GM19239 (cell line): ENCODE measurements around the gene BABAM2.

Source experiments
- DNase-seq: peaks from one replicate; pipeline ENCODE4 v3.0.0; 2011; ENCODE audit warnings: low spot score; ENCODE audit not compliant: insufficient read length
- FAIRE-seq: peaks from 2 replicates; lab custom pipeline; 2011; peaks lifted over from hg19 to GRCh38; lab: Jason Lieb, UNC

Gene BABAM2

GRCh38 chr2:28282861-28283646, 392.5 kb downstream of the BABAM2 start:
- FAIRE-seq (no peak), DNase-seq (no peak)

DNA sequence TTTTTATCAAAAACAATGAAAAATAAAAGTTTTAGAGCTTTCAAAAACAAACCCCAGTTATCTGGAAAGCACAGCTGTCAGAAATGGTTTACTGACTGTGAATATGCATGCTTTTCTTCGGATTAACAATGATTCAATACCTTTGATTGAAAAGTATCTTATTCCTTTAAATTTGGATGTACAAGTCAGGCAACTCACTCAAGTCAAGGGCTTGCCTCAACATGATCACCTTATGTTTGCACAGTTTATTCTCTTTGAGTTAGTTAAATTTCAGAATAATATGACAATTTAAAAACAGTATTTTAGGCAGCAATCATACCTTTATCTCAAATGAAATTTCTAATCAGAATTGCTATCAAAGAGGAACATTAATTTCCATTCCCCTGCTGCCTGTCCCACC, 393.3 kb downstream of the BABAM2 start:
- FAIRE-seq (no peak), DNase-seq (no peak)

DNA sequence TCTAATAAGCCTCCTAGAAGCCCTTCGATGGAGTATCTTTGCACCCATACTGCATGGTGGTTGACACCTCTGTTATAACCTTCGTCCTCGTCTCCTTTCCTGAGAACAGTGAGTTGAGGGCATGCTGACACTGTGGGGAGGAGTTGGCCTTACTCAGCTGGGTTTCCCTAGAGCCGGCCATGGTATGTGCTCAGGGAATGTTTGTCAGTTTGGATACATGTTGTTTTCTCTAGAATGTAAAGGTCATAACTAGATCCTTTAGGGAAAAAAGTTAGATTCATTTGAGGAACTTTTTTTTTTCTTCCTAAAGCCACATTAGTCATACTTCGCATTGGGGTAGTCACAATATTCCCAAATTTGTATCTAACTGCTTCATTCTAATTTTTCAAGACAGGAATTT, 396.1 kb downstream of the BABAM2 start:
- DNase-seq (no peak), FAIRE-seq (no peak)

DNA sequence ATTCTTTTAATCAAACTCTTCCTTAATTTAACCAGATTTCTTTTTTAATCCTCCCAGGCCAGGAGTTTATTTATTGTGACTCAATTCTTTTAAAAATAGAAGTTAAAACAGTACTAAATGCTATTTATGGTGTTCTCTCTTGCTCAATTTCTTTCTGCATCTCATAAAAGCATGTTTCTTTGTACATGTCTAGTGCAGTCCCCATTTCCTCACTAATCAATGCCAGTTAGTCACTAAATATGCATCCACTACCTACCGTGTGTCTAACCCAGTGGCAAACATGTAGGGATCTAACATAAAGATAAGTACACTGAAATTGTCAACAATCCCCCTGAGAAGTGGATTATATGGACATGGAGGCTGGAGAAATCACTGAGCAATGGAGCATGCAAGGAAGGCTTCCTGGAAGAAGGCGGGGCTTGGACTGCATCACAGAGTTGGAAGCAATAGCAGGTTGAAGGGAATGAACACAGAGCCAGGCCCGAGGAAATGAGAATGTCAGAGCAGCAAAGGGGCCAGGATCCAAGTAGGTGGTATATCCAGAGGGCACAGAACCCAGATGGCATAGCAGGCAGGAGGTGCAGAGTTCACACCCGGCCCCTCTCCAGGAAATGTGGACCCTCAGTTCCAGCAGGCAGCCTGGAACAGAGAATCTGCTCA, 396.9 kb downstream of the BABAM2 start:
- FAIRE-seq (no peak), DNase-seq (no peak)

GRCh38 chr2:28288620-28289019, 398.1 kb downstream of the BABAM2 start:
- no peak for DNase-seq
- FAIRE-seq, result no peak

DNA sequence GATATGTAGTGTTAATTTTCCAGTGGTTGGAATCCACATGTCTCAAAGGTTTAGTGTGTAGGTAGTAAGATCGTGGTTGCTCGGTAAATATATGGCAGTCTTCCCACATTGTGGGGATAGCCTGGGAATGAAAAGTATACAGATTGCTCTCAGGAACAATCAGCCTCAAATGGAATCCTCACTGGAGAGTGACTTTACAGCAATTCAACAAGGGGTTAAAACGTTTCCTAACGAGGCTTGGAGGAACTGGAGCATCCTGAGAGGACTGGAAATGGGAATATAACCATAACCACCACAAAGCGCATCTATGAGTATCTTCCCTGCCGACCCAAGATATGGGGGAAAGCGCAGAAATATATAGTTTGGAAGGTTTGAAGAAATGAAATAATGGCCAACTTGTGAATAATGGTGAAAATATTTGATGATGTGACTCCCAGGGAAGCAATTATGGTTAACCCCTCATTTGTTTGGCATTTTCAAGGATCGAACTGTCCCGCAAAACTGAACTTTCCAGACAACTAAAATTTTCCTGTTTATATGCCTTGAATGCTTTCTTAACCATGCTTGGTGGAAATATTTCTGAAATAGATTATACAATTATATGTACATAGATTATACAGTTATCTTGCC, 401.4 kb downstream of the BABAM2 start:
- DNase-seq (no peak), FAIRE-seq (no peak)

DNA sequence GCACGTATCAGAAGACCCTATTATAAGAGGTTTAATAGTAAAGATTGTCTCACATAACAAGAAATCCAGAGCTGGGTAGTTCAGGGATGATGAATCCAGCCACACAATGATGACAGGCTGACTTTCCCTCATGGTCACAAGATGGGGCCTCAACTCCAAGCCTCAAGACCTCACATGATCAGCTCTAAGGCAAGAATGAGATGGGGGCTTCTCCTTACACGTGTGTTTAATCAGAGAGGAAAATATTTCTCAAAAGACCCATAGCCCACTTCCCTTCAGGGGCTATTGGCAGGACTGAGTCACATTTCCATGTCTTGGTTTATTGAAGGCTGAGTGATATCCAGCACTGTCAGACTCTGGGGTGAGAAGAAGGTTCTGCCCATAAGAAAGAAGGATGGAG, 402.0 kb downstream of the BABAM2 start:
- FAIRE-seq (no peak), DNase-seq (no peak)

DNA sequence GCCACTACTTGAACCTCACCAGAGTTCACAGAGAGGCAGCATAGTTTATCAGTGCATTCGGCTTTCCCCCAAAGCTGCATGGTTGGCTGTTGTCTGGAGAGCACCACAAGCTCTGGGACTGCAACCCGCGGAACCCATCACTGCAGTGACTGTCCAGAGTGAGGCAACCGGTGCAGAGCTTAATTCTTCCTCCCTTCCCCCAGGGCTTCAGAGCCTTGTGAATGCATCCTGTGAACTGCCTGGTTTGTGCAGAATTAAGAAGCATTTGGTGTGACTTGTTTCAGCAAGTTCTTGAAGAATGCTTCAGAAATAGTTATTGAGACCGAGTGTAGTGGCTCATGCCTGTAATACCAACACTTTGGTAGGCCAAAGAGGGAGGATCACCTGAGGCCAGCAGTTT, 402.9 kb downstream of the BABAM2 start:
- FAIRE-seq, result no peak

GRCh38 chr2:28294451-28294850, 403.9 kb downstream of the BABAM2 start:
- FAIRE-seq, result no peak

More for the DNA sequence above, 402.9 kb downstream of the BABAM2 start:
- DNase-seq, result no peak

DNA sequence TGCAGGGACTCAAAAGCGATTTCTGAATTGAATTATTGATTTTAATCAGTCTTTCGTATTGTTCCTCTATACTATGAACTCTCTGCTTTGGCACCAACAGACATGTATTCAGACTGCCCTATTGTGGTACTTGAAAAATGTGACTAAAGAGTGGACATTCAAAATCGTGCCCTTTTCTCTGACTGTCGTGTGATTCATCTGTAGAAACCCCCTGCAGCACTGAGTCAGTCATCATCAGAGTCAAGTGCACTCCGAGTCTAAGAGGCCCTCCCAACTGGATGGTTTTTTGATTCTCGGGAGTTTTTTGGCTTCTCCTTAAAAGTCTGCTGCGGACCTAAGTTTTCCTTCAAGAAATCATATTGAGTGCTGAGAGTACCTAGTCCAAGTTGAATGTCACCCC, 405.7 kb downstream of the BABAM2 start:
- no peak for FAIRE-seq

More at GRCh38 chr2:28294451-28294850, 403.9 kb downstream of the BABAM2 start:
- no peak for DNase-seq

GRCh38 chr2:28296904-28297303, 406.4 kb downstream of the BABAM2 start:
- DNase-seq, result no peak
- FAIRE-seq, result no peak

More for the DNA sequence above, 405.7 kb downstream of the BABAM2 start:
- DNase-seq, result no peak

DNA sequence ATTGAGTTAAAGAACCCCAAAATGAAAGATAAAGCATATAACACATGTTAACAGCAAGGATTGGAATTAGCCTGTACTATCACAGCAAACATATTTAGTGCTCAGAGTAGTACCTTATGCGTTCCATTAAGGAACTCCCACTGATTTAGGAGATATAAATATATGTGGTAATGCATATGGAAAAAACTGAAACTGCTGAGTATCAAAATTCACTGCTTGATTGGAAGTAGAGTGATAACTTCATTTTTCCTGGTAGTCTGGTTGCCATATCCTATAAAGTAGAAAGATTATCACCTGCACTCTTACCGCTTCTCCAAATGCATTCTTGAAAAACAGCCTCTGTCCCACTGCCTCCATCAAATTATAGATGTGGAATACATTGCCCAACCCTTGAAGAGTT, 407.0 kb downstream of the BABAM2 start:
- DNase-seq, result no peak
- no peak for FAIRE-seq

DNA sequence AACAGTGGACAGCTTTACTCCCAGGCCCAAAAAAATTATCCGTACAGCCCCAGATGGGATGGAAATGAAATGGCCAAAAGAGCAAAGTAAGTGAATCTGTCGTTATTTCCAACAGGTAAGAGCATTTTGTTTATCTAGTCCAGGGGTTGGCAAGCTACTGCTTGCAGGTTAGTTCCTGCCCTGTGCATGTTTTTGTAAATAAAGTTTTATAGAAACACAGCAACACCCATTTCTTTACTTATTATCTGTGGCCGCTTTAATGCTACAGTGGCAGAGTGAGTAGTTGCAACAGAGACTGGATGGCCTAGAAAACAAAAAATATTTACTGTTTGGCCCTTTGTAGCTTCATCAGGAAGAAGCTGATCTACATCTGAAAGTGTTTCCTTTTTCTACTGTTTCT, 407.9 kb downstream of the BABAM2 start:
- FAIRE-seq, result no peak
- no peak for DNase-seq

- DNase-seq (no peak), FAIRE-seq (no peak)
Observed at GRCh38 chr2:28300485-28301341, 410.2 kb downstream of the BABAM2 start.

- no peak for DNase-seq
- FAIRE-seq, result no peak
Observed at GRCh38 chr2:28305202-28305601, 414.7 kb downstream of the BABAM2 start.

DNA sequence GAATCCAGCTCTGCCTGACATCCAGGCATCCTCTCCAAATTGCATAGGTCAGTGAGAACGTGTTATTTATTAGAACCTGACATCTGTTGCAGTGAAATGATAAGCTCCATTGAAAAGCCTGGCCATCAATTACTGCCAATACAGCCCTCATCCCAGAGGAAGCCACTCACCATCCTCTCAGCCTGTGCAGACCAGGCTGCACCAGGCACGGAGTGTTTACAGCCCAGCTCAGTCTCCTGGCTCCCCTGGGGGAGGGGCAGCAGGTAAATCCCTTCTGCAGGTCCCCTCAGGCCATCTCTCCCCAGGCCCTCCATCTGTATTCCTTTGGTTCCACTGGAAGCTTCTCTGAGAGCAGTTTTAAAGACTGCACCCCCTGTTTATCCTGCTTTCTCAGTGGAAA, 419.6 kb downstream of the BABAM2 start:
- FAIRE-seq, result no peak
- DNase-seq, result no peak

DNA sequence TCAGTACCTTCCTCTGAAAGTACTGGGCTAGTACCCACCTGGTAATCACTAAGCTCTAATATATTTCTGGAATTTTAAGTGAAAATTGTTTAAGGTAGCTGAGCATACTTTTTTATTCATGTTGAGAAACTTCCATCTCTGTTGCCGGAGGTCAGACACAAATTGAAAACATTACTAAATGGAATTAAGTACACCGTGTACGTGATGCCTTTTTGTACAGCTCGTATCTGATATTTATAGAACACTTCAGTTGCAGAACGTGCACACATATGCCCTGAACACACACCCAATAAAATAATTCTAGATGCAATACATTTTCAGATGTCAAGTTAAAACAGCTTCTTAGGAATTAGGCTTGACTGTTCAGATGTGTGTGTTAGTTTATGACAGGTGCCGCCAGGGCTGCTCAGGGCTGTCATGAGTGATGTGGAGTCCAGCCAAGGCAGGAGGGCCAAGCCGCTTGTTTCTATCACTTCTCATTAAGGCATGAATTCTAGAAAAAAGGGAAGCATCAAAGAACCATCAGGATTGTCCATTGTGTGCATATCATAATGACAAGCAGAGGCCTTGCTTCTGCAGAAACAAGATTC, 421.2 kb downstream of the BABAM2 start:
- DNase-seq, result no peak
- no peak for FAIRE-seq

GRCh38 chr2:28312307-28313219, 422.0 kb downstream of the BABAM2 start:
- DNase-seq (no peak), FAIRE-seq (no peak)

DNA sequence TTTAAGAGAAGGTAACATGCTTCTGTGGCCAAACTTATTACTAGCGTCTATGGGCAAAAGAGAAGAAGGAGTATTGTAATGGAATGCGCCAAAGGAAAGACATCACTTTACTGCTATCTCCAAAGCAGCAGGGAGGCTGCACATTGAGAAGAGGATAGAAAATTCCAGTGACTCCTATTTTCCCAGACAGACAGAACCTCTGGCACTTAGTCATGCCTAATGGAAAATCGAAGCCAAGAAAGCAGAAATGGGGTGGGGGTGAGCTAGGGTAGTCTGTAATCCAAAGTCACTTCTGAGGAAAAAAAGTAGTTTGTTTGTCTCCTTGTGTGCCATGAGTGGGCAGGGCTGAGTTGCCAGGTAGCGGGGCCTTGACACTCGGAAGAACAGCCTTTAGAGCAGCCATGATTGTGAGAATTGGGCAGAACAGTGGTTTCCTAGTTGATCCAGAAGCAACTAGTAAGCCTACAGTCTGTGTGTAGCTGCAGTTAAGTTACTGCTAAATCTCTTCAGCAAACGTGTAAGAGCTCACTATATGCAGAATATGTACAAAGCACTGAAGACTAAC, 422.8 kb downstream of the BABAM2 start:
- DNase-seq, result no peak
- FAIRE-seq, result no peak
